ENCODE measurements around the gene EFEMP2. TPM values are rescaled to one million over a fixed set of nuclear protein-coding genes. Genes with fewer than 3 reads are reported as not detected.

Gene EFEMP2
- total RNA-seq, 1 experiment from 2014 or later, result 4.5 TPM

GRCh38 chr11:65844231-65844872 lies 28.2 kb downstream of the EFEMP2 start:
- no TSS peak for BruUV-seq (replicated peaks)
- no peaks in the 10 kb centered on the region for H3K27me3 ChIP-seq (ENCODE audit: low read length)
- H3F3A ChIP-seq (ENCODE audit: low read length, unreplicated experiment), result no peaks in the 10 kb centered on the region
- H3K4me3 ChIP-seq (ENCODE audit: low read length), result no peak overlapping the region
- H3K9me3 ChIP-seq (ENCODE audit: low read length), result no peaks in the 10 kb centered on the region
- no peak overlapping the region for H2AFZ ChIP-seq (ENCODE audit: low read length)
- no peak overlapping the region for H3K9ac ChIP-seq (ENCODE audit: low read length)
- intact Hi-C loops (cut with micrococcal nuclease), result no loop called here
- no peaks in the 10 kb centered on the region for H3K36me3 ChIP-seq (ENCODE audit: low read depth, low read length)
- no peaks in the 10 kb centered on the region for H4K20me1 ChIP-seq (ENCODE audit: low read length)
- H3K27ac ChIP-seq (ENCODE audit: low read length), result no peak overlapping the region
- TF ChIP-seq EZH2 (IDR thresholded peaks at IDR 0.05; ENCODE audit: low read length, unreplicated experiment) (no peak), EZH2phosphoT487 (IDR thresholded peaks at IDR 0.05; ENCODE audit: borderline replicate concordance, low read length) (no peak), CTCF (conservative IDR thresholded peaks at IDR 0.05; ENCODE audit: low read depth, low read length) (no peak)
- no peaks in the 10 kb centered on the region for H3K9me2 ChIP-seq (replicated peaks; ENCODE audit: low read length)
- no peak overlapping the region for H3K4me2 ChIP-seq (ENCODE audit: low read length)
- H3K4me1 ChIP-seq (ENCODE audit: insufficient read depth, low read length), result no peaks in the 10 kb centered on the region
- ChIA-PET POLR2A (ENCODE audit: unreplicated experiment) (no interaction called here), CTCF (no interaction called here)
- no peak for DNase-seq
- no peaks in the 10 kb centered on the region for H3K79me2 ChIP-seq (ENCODE audit: low read length)
- no peak for ATAC-seq

GRCh38 chr11:65843811-65844210 lies 28.8 kb downstream of the EFEMP2 start:
- no peaks in the 10 kb centered on the region for H3K27me3 ChIP-seq (ENCODE audit: low read length)
- no peak overlapping the region for H3K9ac ChIP-seq (ENCODE audit: low read length)
- H2AFZ ChIP-seq (ENCODE audit: low read length), result no peak overlapping the region
- H3K9me2 ChIP-seq (replicated peaks; ENCODE audit: low read length), result no peaks in the 10 kb centered on the region
- no peak overlapping the region for H3K4me2 ChIP-seq (ENCODE audit: low read length)
- DNase-seq, result no peak
- no TSS peak for BruUV-seq (replicated peaks)
- ATAC-seq, result no peak
- H3K79me2 ChIP-seq (ENCODE audit: low read length), result no peaks in the 10 kb centered on the region
- no peak for TF ChIP-seq EZH2 (IDR thresholded peaks at IDR 0.05; ENCODE audit: low read length, unreplicated experiment)
- no peak for TF ChIP-seq EZH2phosphoT487 (IDR thresholded peaks at IDR 0.05; ENCODE audit: borderline replicate concordance, low read length)
- TF ChIP-seq CTCF (conservative IDR thresholded peaks at IDR 0.05; ENCODE audit: low read depth, low read length), result no peak
- intact Hi-C loops (cut with micrococcal nuclease), result no loop called here
- no peak overlapping the region for H3K27ac ChIP-seq (ENCODE audit: low read length)
- no peaks in the 10 kb centered on the region for H3K36me3 ChIP-seq (ENCODE audit: low read depth, low read length)
- POLR2A ChIA-PET (ENCODE audit: unreplicated experiment), result no interaction called here
- no peaks in the 10 kb centered on the region for H3K4me1 ChIP-seq (ENCODE audit: insufficient read depth, low read length)
- no peaks in the 10 kb centered on the region for H3F3A ChIP-seq (ENCODE audit: low read length, unreplicated experiment)
- CTCF ChIA-PET, result no interaction called here
- H3K4me3 ChIP-seq (ENCODE audit: low read length), result no peak overlapping the region
- no peaks in the 10 kb centered on the region for H4K20me1 ChIP-seq (ENCODE audit: low read length)
- no peaks in the 10 kb centered on the region for H3K9me3 ChIP-seq (ENCODE audit: low read length)

GRCh38 chr11:65842144-65842543 lies 30.5 kb downstream of the EFEMP2 start:
- no peak for TF ChIP-seq CTCF (conservative IDR thresholded peaks at IDR 0.05; ENCODE audit: low read depth, low read length)
- no peak for TF ChIP-seq EZH2 (IDR thresholded peaks at IDR 0.05; ENCODE audit: low read length, unreplicated experiment)
- TF ChIP-seq EZH2phosphoT487 (IDR thresholded peaks at IDR 0.05; ENCODE audit: borderline replicate concordance, low read length), result no peak
- BruUV-seq (replicated peaks), result no TSS peak
- Histone ChIP-seq H3K4me1 (ENCODE audit: insufficient read depth, low read length) (no peaks in the 10 kb centered on the region), H3K4me3 (ENCODE audit: low read length) (no peak overlapping the region), H3K27me3 (ENCODE audit: low read length) (no peaks in the 10 kb centered on the region), H3K9ac (ENCODE audit: low read length) (no peak overlapping the region), H4K20me1 (ENCODE audit: low read length) (no peaks in the 10 kb centered on the region), H3K36me3 (ENCODE audit: low read depth, low read length) (no peaks in the 10 kb centered on the region), H3K9me2 (replicated peaks; ENCODE audit: low read length) (no peaks in the 10 kb centered on the region), H3K79me2 (ENCODE audit: low read length) (no peaks in the 10 kb centered on the region), H2AFZ (ENCODE audit: low read length) (no peak overlapping the region), H3K4me2 (ENCODE audit: low read length) (no peak overlapping the region), H3F3A (ENCODE audit: low read length, unreplicated experiment) (no peaks in the 10 kb centered on the region), H3K27ac (ENCODE audit: low read length) (no peak overlapping the region), H3K9me3 (ENCODE audit: low read length) (no peaks in the 10 kb centered on the region)
- DNase-seq (no peak), ATAC-seq (0 out of 2 replicates have a peak, but pooled peaks have one; percentile 20)
- ChIA-PET CTCF (interaction anchor here (0.7 kb wide), 1 partner anchor 29 kb away, joined by 6 read pairs; no protein-coding TSS in a partner anchor), POLR2A (ENCODE audit: unreplicated experiment) (interaction anchor here (0.6 kb wide), 1 partner anchor 1968 kb away, joined by 3 read pairs; no protein-coding TSS in a partner anchor)
- intact Hi-C loops (cut with micrococcal nuclease), result no loop called here

Measured in PC-3 (cell line).